Measurements from ENCODE around the gene BCL11A. TPM values are rescaled to one million over a fixed set of nuclear protein-coding genes. Genes with fewer than 3 reads are reported as not detected.

Gene BCL11A
- polyA plus RNA-seq, 1 donor (not counting 4 experiments of a cell fraction or from before 2014, with no cell fraction given), result 5.0 TPM

GRCh38 chr2:60414495-60415138 lies 138.8 kb downstream of the BCL11A start:
- Histone ChIP-seq H3K4me1 (ENCODE audit: control insufficient read depth, extremely low read depth, insufficient read depth, low read length) (peaks cover 4% of the 10 kb centered on the region), H3K9ac (ENCODE audit: control insufficient read depth, extremely low read depth, insufficient read depth, low read length) (no peak overlapping the region), H3K9me3 (ENCODE audit: control insufficient read depth, low read depth, low read length) (no peaks in the 10 kb centered on the region), H3K79me2 (ENCODE audit: control insufficient read depth, insufficient read depth, low read length) (no peaks in the 10 kb centered on the region), H4K20me1 (ENCODE audit: control insufficient read depth, extremely low read depth, insufficient read depth, low read length) (no peaks in the 10 kb centered on the region), H3K36me3 (ENCODE audit: control insufficient read depth in 2 of 2, extremely low read depth in 1 of 2, insufficient read depth in 2 of 2, low read length in 2 of 2) (no peaks in the 10 kb centered on the region), H3K4me2 (ENCODE audit: control insufficient read depth, extremely low read depth, insufficient read depth, low read depth, low read length) (no peak overlapping the region), H3K27me3 (ENCODE audit: control insufficient read depth, extremely low read depth, insufficient read depth, low read length) (peaks cover 5% of the 10 kb centered on the region), H3K4me3 (ENCODE audit: control insufficient read depth in 2 of 3, extremely low read depth in 1 of 3, insufficient read depth in 2 of 3, low read depth in 1 of 3, low read length in 3 of 3) (no peak overlapping the region), H3K27ac (ENCODE audit: control insufficient read depth, insufficient read depth, low read length) (no peak overlapping the region), H2AFZ (ENCODE audit: control insufficient read depth, low read length) (no peak overlapping the region), H3K9me1 (ENCODE audit: control insufficient read depth, extremely low read depth, insufficient read depth, low read length) (no peaks in the 10 kb centered on the region)
- DNase-seq (ENCODE audit: low read depth, low spot score) (no peak), FAIRE-seq (no peak)
- dilution Hi-C loops (cut with MboI; ENCODE audit: extremely low pct_ligation_motif_present, low sequenced_read_pairs), result no loop called here
- TF ChIP-seq, protein P1, sequence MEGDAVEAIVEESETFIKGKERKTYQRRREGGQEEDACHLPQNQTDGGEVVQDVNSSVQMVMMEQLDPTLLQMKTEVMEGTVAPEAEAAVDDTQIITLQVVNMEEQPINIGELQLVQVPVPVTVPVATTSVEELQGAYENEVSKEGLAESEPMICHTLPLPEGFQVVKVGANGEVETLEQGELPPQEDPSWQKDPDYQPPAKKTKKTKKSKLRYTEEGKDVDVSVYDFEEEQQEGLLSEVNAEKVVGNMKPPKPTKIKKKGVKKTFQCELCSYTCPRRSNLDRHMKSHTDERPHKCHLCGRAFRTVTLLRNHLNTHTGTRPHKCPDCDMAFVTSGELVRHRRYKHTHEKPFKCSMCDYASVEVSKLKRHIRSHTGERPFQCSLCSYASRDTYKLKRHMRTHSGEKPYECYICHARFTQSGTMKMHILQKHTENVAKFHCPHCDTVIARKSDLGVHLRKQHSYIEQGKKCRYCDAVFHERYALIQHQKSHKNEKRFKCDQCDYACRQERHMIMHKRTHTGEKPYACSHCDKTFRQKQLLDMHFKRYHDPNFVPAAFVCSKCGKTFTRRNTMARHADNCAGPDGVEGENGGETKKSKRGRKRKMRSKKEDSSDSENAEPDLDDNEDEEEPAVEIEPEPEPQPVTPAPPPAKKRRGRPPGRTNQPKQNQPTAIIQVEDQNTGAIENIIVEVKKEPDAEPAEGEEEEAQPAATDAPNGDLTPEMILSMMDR (optimal IDR thresholded peaks at IDR 0.05 in 1 of 3, IDR thresholded peaks at IDR 0.05 in 1 of 3, conservative IDR thresholded peaks at IDR 0.05 in 1 of 3; ENCODE audit: extremely low read depth in 1 of 3, insufficient read depth in 2 of 3, low read length in 3 of 3), result no peak
- no peak for TF ChIP-seq EZH2 (IDR thresholded peaks at IDR 0.05; ENCODE audit: low read length)

DNA sequence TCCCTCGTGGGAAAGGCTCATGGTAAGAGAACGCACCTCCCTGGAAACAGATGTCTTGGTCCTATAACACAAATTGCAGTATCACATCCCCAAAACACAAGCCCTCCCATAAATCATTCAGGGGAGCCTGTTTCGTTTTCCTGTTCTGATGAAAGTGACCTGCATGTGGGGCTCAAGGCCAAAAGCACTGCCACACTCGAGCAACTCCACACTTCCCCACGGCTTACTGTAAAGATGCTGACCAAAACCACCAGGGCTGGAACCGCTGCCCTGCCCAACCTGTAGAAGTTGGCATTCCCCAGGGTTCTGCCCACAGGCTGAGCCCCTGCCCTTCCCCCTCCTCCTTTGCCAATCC lies 139.7 kb downstream of the BCL11A start:
- TF ChIP-seq EZH2 (IDR thresholded peaks at IDR 0.05; ENCODE audit: low read length), result no peak
- no peak overlapping the region for H3K4me2 ChIP-seq (ENCODE audit: control insufficient read depth, extremely low read depth, insufficient read depth, low read depth, low read length)
- H3K36me3 ChIP-seq (ENCODE audit: control insufficient read depth in 2 of 2, extremely low read depth in 1 of 2, insufficient read depth in 2 of 2, low read length in 2 of 2), result no peaks in the 10 kb centered on the region
- dilution Hi-C loops (cut with MboI; ENCODE audit: extremely low pct_ligation_motif_present, low sequenced_read_pairs), result no loop called here
- H2AFZ ChIP-seq (ENCODE audit: control insufficient read depth, low read length), result no peak overlapping the region
- FAIRE-seq (no peak), DNase-seq (ENCODE audit: low read depth, low spot score) (no peak)
- H3K79me2 ChIP-seq (ENCODE audit: control insufficient read depth, insufficient read depth, low read length), result no peaks in the 10 kb centered on the region
- no peaks in the 10 kb centered on the region for H3K9me1 ChIP-seq (ENCODE audit: control insufficient read depth, extremely low read depth, insufficient read depth, low read length)
- peaks cover 10% of the 10 kb centered on the region for H3K4me1 ChIP-seq (ENCODE audit: control insufficient read depth, extremely low read depth, insufficient read depth, low read length)
- H3K27ac ChIP-seq (ENCODE audit: control insufficient read depth, insufficient read depth, low read length), result no peak overlapping the region
- no peaks in the 10 kb centered on the region for H3K9me3 ChIP-seq (ENCODE audit: control insufficient read depth, low read depth, low read length)
- no peak overlapping the region for H3K4me3 ChIP-seq (ENCODE audit: control insufficient read depth in 2 of 3, extremely low read depth in 1 of 3, insufficient read depth in 2 of 3, low read depth in 1 of 3, low read length in 3 of 3)
- H3K27me3 ChIP-seq (ENCODE audit: control insufficient read depth, extremely low read depth, insufficient read depth, low read length), result peaks cover 5% of the 10 kb centered on the region
- H3K9ac ChIP-seq (ENCODE audit: control insufficient read depth, extremely low read depth, insufficient read depth, low read length), result no peak overlapping the region
- no peaks in the 10 kb centered on the region for H4K20me1 ChIP-seq (ENCODE audit: control insufficient read depth, extremely low read depth, insufficient read depth, low read length)

Measured in keratinocyte (primary cell).